ENCODE measurements around the gene NIP7. TPM values are rescaled to one million over a fixed set of nuclear protein-coding genes. Genes with fewer than 3 reads are reported as not detected.

NIP7 gene
- total and polyA plus RNA-seq, 2 experiments from 2014 or later, result 30.4 to 47.4 TPM

GRCh38 chr16:69344171-69344570 lies 4.6 kb downstream of the NIP7 start:
- H3K9me2 ChIP-seq (ENCODE audit: insufficient read depth), result no peaks in the 10 kb centered on the region
- H3K36me3 ChIP-seq (ENCODE audit: insufficient read depth), result peaks cover 30% of the 10 kb centered on the region
- H3K27me3 ChIP-seq (ENCODE audit: insufficient read depth), result no peaks in the 10 kb centered on the region
- H3K36me3 Mint-ChIP-seq (ENCODE audit: low read depth), result peaks cover 53% of the 10 kb centered on the region
- H3K4me1 ChIP-seq (ENCODE audit: insufficient read depth), result peaks cover 9% of the 10 kb centered on the region; the same call in 1 of the 2 replicates
- H3F3A ChIP-seq (replicated peaks; ENCODE audit: low read depth), result peaks cover 16% of the 10 kb centered on the region; the same call in 1 of the 2 replicates
- H3K9me3 Mint-ChIP-seq, result no peaks in the 10 kb centered on the region
- no peak overlapping the region for H3K27ac ChIP-seq (ENCODE audit: low read depth)
- H3K27me3 Mint-ChIP-seq (ENCODE audit: insufficient read depth, low read depth, poor library complexity), result peaks cover 9% of the 10 kb centered on the region
- H3K79me2 ChIP-seq (replicated peaks; ENCODE audit: insufficient read depth), result peaks cover 26% of the 10 kb centered on the region
- H3K4me3 Mint-ChIP-seq, result no peak overlapping the region
- H4K20me1 ChIP-seq (replicated peaks; ENCODE audit: insufficient read depth), result 0 out of 2 replicates have a peak, but pooled peaks cover 3% of the 10 kb centered on the region
- H3K4me1 Mint-ChIP-seq, result peaks cover 12% of the 10 kb centered on the region
- DNase-seq (ENCODE audit: low spot score), result no peak
- H3K4me3 ChIP-seq, result no peak overlapping the region
- H3K4me2 ChIP-seq, result no peak overlapping the region
- TF ChIP-seq NANOG (IDR thresholded peaks at IDR 0.05; ENCODE audit: borderline replicate concordance), result no peak
- TF ChIP-seq EZH2 (IDR thresholded peaks at IDR 0.05; ENCODE audit: low read depth, unreplicated experiment), result no peak
- TF ChIP-seq REST (IDR thresholded peaks at IDR 0.05; ENCODE audit: unreplicated experiment), result no peak
- no peak for TF ChIP-seq ZNF331 (CRISPR knock-in tag; IDR thresholded peaks at IDR 0.05; ENCODE audit: low read depth)
- TF ChIP-seq ETS1 (IDR thresholded peaks at IDR 0.05), result no peak
- TF ChIP-seq EZH2phosphoT487 (IDR thresholded peaks at IDR 0.05; ENCODE audit: unreplicated experiment), result no peak
- no peak for TF ChIP-seq STAT1 (IDR thresholded peaks at IDR 0.05; ENCODE audit: unreplicated experiment)
- TF ChIP-seq JUNB (IDR thresholded peaks at IDR 0.05; ENCODE audit: unreplicated experiment), result no peak
- TF ChIP-seq CTCF (conservative IDR thresholded peaks at IDR 0.05; ENCODE audit: low read depth in 2 of 2), result no peak
- TF ChIP-seq CREB1 (CRISPR knock-in tag; IDR thresholded peaks at IDR 0.05; ENCODE audit: low read depth), result no peak
- no peak for TF ChIP-seq ZNF114 (CRISPR knock-in tag; IDR thresholded peaks at IDR 0.05)
- TF ChIP-seq ZNF462 (CRISPR knock-in tag; IDR thresholded peaks at IDR 0.05), result no peak
- TF ChIP-seq POLR2AphosphoS5 (IDR thresholded peaks at IDR 0.05; ENCODE audit: low read depth), result no peak
- H2AFZ ChIP-seq, result no peak overlapping the region
- ATAC-seq, result no peak
- no peak overlapping the region for H3K27ac Mint-ChIP-seq
